HG03039 (cell line): ENCODE data around the gene OAS1.

ENCODE experiments used
- ATAC-seq: cut with Tn5 transposase; IDR thresholded peaks from one replicate; pipeline ENCODE4 v1.9.1; 2021; ENCODE audit warnings: mild to moderate bottlenecking, moderate library complexity; ENCODE audit not compliant: unreplicated experiment

The OAS1 gene

DNA sequence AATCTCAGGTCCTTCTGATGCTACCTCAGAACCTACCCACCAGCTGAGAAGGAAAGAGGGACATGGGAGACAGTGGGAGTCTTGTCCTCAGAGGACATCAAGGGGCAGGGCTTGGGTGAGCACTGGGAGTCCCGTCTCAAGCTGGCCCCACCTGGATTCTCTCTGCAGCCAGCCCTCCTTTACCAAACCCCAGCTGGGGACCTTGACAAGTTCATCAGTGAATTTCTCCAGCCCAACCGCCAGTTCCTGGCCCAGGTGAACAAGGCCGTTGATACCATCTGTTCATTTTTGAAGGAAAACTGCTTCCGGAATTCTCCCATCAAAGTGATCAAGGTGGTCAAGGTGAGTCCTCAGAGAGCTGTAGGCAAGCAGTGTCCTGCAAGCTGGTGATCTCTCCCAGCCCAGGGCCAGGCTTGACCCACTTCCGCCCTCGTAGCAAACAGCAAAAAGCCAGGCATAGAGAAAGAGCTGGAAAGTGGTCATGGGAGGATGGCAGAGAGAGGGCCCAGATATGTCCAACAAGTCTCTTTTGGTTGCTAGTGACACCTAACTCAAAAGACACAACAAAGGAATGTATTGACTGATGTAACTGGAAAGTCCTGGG is 57.4 kb downstream of the OAS1 start:
- ATAC-seq: no peak

DNA sequence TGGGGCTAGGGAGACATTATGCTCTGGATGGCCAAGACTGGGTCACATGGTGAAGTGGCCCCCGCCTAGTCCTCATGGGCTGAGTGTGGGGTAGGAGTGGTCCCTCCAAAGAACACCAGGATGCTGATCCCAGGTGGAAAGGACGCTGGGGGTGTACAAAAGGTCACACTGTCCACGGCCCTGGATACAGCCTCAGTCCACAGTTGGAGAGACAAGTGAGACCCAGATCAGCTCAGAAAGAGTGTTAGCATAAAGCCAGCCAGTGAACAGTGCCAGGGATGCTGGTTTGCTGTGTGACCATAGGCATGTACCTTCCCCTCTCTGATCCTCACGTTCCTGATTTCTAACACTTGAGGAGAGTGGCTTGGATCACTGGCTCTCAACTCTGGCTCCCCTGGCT is 58.2 kb downstream of the OAS1 start:
- ATAC-seq: no peak

DNA sequence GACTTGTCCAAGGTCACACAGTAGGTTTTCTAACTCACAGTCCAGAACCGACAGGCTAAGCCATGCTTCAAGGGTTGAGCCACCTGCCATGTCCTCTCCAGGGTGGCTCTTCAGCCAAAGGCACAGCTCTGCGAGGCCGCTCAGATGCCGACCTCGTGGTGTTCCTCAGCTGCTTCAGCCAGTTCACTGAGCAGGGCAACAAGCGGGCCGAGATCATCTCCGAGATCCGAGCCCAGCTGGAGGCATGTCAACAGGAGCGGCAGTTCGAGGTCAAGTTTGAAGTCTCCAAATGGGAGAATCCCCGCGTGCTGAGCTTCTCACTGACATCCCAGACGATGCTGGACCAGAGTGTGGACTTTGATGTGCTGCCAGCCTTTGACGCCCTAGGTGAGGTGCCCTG is 58.9 kb downstream of the OAS1 start:
- ATAC-seq: no peak

DNA sequence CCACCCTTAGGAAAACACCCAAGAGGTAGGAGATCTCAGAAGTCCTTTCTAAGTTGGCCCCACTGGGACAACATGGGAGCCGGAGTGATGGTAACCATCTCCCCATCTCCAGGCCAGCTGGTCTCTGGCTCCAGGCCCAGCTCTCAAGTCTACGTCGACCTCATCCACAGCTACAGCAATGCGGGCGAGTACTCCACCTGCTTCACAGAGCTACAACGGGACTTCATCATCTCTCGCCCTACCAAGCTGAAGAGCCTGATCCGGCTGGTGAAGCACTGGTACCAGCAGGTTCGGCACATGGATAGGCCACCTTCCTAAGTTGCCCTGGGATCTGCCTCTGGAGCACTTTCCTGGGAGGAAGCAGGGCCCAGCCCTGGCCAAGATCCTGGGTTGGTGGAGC is 60.5 kb downstream of the OAS1 start:
- no peak for ATAC-seq

- ATAC-seq: no peak
These were observed 61.1 kb downstream of the OAS1 start for GRCh38 chr12:112967858-112968257.
